Fibroblast of skin of back (primary cell): ENCODE results near the gene RAPGEF2.
"Not testable (repeated sequence)": the region's sequence is repeated elsewhere in the genome, so short reads cannot be mapped to it uniquely, and the experiment has no call there.

ENCODE experiments used
- DNase-seq: peaks from one replicate; pipeline ENCODE4 v3.0.0-alpha.2; 2013

Gene RAPGEF2

GRCh38 chr4:159378056-159378616 lies 275.3 kb downstream of the RAPGEF2 start:
- no peak for DNase-seq

GRCh38 chr4:159379064-159379463 lies 276.2 kb downstream of the RAPGEF2 start:
- not testable (repeated sequence) for DNase-seq

GRCh38 chr4:159379836-159380235 lies 277.0 kb downstream of the RAPGEF2 start:
- no peak for DNase-seq

- DNase-seq, result no peak
Observed at GRCh38 chr4:159382856-159383561, 280.1 kb downstream of the RAPGEF2 start.

GRCh38 chr4:159383562-159383931 lies 280.7 kb downstream of the RAPGEF2 start:
- DNase-seq, result no peak

GRCh38 chr4:159384017-159384416 lies 281.1 kb downstream of the RAPGEF2 start:
- DNase-seq, result no peak

GRCh38 chr4:159384632-159385031 lies 281.8 kb downstream of the RAPGEF2 start:
- no peak for DNase-seq

- DNase-seq, result no peak
Observed at GRCh38 chr4:159386620-159387019, 283.7 kb downstream of the RAPGEF2 start.

- no peak for DNase-seq
Observed at GRCh38 chr4:159389756-159390155, 286.9 kb downstream of the RAPGEF2 start.

GRCh38 chr4:159390648-159391047 lies 287.8 kb downstream of the RAPGEF2 start:
- peak; percentile 99 for DNase-seq

- peak; percentile 42 for DNase-seq
Observed at GRCh38 chr4:159395693-159396092, 292.8 kb downstream of the RAPGEF2 start.

- no peak for DNase-seq
Observed at GRCh38 chr4:159396151-159396550, 293.3 kb downstream of the RAPGEF2 start.

GRCh38 chr4:159398236-159398638 lies 295.4 kb downstream of the RAPGEF2 start:
- peak; percentile 95 for DNase-seq

GRCh38 chr4:159400558-159401225 lies 297.8 kb downstream of the RAPGEF2 start:
- peak; percentile 85 for DNase-seq

- DNase-seq, result peak; percentile 50
Observed at GRCh38 chr4:159401226-159401712, 298.4 kb downstream of the RAPGEF2 start.

GRCh38 chr4:159401791-159402380 lies 299.0 kb downstream of the RAPGEF2 start:
- peak; percentile 97 for DNase-seq
